ENCODE measurements around the gene MITF.

DNA sequence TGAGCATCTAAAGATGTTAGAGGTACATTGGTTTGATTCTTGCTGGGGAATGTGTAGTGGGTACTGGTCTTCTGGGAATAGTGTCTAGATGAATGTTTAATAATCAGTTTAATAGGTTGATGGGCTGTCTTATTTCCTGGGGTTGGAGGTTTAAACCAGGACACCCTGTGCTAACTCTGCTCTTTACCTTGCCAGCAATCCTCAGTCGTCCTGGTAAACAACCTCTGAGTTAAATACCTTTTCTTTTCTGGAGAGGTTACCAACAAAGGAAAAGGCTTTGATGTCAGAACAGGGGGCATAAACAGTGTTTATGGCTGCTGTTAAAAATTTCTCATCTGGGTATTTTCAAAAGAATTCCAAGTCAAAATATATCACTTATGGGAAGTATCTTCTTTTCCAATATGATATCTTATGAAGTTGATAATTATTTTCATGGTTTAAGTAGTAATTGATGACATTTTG lies 23.5 kb downstream of the MITF start:
- TF ChIP-seq, protein P1, sequence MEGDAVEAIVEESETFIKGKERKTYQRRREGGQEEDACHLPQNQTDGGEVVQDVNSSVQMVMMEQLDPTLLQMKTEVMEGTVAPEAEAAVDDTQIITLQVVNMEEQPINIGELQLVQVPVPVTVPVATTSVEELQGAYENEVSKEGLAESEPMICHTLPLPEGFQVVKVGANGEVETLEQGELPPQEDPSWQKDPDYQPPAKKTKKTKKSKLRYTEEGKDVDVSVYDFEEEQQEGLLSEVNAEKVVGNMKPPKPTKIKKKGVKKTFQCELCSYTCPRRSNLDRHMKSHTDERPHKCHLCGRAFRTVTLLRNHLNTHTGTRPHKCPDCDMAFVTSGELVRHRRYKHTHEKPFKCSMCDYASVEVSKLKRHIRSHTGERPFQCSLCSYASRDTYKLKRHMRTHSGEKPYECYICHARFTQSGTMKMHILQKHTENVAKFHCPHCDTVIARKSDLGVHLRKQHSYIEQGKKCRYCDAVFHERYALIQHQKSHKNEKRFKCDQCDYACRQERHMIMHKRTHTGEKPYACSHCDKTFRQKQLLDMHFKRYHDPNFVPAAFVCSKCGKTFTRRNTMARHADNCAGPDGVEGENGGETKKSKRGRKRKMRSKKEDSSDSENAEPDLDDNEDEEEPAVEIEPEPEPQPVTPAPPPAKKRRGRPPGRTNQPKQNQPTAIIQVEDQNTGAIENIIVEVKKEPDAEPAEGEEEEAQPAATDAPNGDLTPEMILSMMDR (IDR thresholded peaks at IDR 0.05) = no peak
- TF ChIP-seq POLR2A (IDR thresholded peaks at IDR 0.05) = no peak

All from esophagus squamous epithelium (tissue), 4 donors.